ENCODE results near the gene APOF. TPM values are rescaled to one million over a fixed set of nuclear protein-coding genes. Genes with fewer than 3 reads are reported as not detected.
"Not testable (repeated sequence)": the region's sequence is repeated elsewhere in the genome, so short reads cannot be mapped to it uniquely, and the experiment has no call there.

APOF gene
- total RNA-seq, 3 donors from 2014 or later (not counting 1 experiment from before 2014, with no cell fraction given): not detected

- Histone ChIP-seq H3K9me3 (ENCODE audit: control insufficient read depth, insufficient read depth, low read length) (no peaks in the 10 kb centered on the region), H3K36me3 (ENCODE audit: control insufficient read depth, insufficient read depth, low read length) (peaks cover 5% of the 10 kb centered on the region), H3K27me3 (ENCODE audit: control insufficient read depth, insufficient read depth, low read length) (no peaks in the 10 kb centered on the region), H3K4me3 (ENCODE audit: low read length) (no peak overlapping the region), H3K27ac (ENCODE audit: low read length) (peak overlapping the region; percentile 32), H3K4me1 (ENCODE audit: control insufficient read depth, insufficient read depth, low read length) (peaks cover 38% of the 10 kb centered on the region)
- Mint-ChIP-seq H3K4me3 (no peak overlapping the region), H3K27me3 (ENCODE audit: low read depth in 2 of 2) (no peaks in the 10 kb centered on the region), H3K27ac (peak overlapping the region in 1 of 2 donors; percentile 91), H3K36me3 (peaks cover 3% of the 10 kb centered on the region), H3K9me3 (no peaks in the 10 kb centered on the region), H3K4me1 (peaks cover 17 to 30% of the 10 kb centered on the region in 2 donors)
- 93% methylated on average over 8 of the region's 8 CpGs for WGBS (ENCODE audit: insufficient coverage)
- intact Hi-C loops (cut with micrococcal nuclease): no loop called here
- DNase-seq (peak in 1 of 2 donors; percentile 29), ATAC-seq (no peak)
- TF ChIP-seq CTCF (IDR thresholded peaks at IDR 0.05): no peak
Observed at GRCh38 chr12:56337753-56338251, 24.9 kb downstream of the APOF start.

- no peaks in the 10 kb centered on the region for H3K36me3 Mint-ChIP-seq
- H3K4me1 Mint-ChIP-seq: peaks cover 19 to 33% of the 10 kb centered on the region in 2 donors
- no peak overlapping the region for H3K4me3 Mint-ChIP-seq
- Histone ChIP-seq H3K27me3 (ENCODE audit: control insufficient read depth, insufficient read depth, low read length) (no peaks in the 10 kb centered on the region), H3K36me3 (ENCODE audit: control insufficient read depth, insufficient read depth, low read length) (peaks cover 1% of the 10 kb centered on the region), H3K27ac (ENCODE audit: low read length) (no peak overlapping the region), H3K9me3 (ENCODE audit: control insufficient read depth, insufficient read depth, low read length) (no peaks in the 10 kb centered on the region), H3K4me3 (ENCODE audit: low read length) (no peak overlapping the region), H3K4me1 (ENCODE audit: control insufficient read depth, insufficient read depth, low read length) (peaks cover 42% of the 10 kb centered on the region)
- no peak for TF ChIP-seq CTCF (IDR thresholded peaks at IDR 0.05)
- WGBS (ENCODE audit: insufficient coverage): 93% methylated on average over 7 of the region's 9 CpGs
- DNase-seq (peak in 1 of 2 donors; percentile 19), ATAC-seq (no peak)
- no peaks in the 10 kb centered on the region for H3K9me3 Mint-ChIP-seq
- H3K27ac Mint-ChIP-seq: peak overlapping the region; percentile 8 to 11
- intact Hi-C loops (cut with micrococcal nuclease): no loop called here
- H3K27me3 Mint-ChIP-seq (ENCODE audit: low read depth in 2 of 2): no peaks in the 10 kb centered on the region
Observed at GRCh38 chr12:56336361-56337167, 26.1 kb downstream of the APOF start.

GRCh38 chr12:56335527-56335926, 27.1 kb downstream of the APOF start:
- not testable (repeated sequence) for ATAC-seq; H3K36me3 Mint-ChIP-seq; H3K4me3 ChIP-seq (ENCODE audit: low read length); H3K36me3 ChIP-seq (ENCODE audit: control insufficient read depth, insufficient read depth, low read length); H3K27me3 Mint-ChIP-seq (ENCODE audit: low read depth in 2 of 2); H3K9me3 Mint-ChIP-seq; H3K27ac Mint-ChIP-seq; H3K27me3 ChIP-seq (ENCODE audit: control insufficient read depth, insufficient read depth, low read length); H3K4me3 Mint-ChIP-seq; H3K9me3 ChIP-seq (ENCODE audit: control insufficient read depth, insufficient read depth, low read length); H3K27ac ChIP-seq (ENCODE audit: low read length); DNase-seq
- peaks cover 42% of the 10 kb centered on the region for H3K4me1 ChIP-seq (ENCODE audit: control insufficient read depth, insufficient read depth, low read length)
- peaks cover 19 to 38% of the 10 kb centered on the region in 2 donors for H3K4me1 Mint-ChIP-seq
- over 99% methylated on average over 8 of the region's 8 CpGs for WGBS (ENCODE audit: insufficient coverage)
- intact Hi-C loops (cut with micrococcal nuclease): loop anchor here (2.0 kb wide), 1 partner anchor 69 kb away; the partner anchor contains the start of gene COQ10A

GRCh38 chr12:56334490-56334793, 28.2 kb downstream of the APOF start:
- Histone ChIP-seq H3K27ac (ENCODE audit: low read length) (peak overlapping the region; percentile 99), H3K4me3 (ENCODE audit: low read length) (peak overlapping the region; percentile 77), H3K36me3 (ENCODE audit: control insufficient read depth, insufficient read depth, low read length) (no peaks in the 10 kb centered on the region), H3K27me3 (ENCODE audit: control insufficient read depth, insufficient read depth, low read length) (no peaks in the 10 kb centered on the region), H3K9me3 (ENCODE audit: control insufficient read depth, insufficient read depth, low read length) (no peaks in the 10 kb centered on the region), H3K4me1 (ENCODE audit: control insufficient read depth, insufficient read depth, low read length) (peaks cover 37% of the 10 kb centered on the region)
- Mint-ChIP-seq H3K36me3 (no peaks in the 10 kb centered on the region), H3K4me1 (peaks cover 19 to 38% of the 10 kb centered on the region in 2 donors), H3K27ac (peak overlapping the region; percentile 99), H3K9me3 (no peaks in the 10 kb centered on the region), H3K4me3 (peak overlapping the region; percentile 93), H3K27me3 (ENCODE audit: low read depth in 2 of 2) (no peaks in the 10 kb centered on the region)
- no peak for DNase-seq
- 7% methylated on average over 5 of the region's 6 CpGs for WGBS (ENCODE audit: insufficient coverage)
- no peak for TF ChIP-seq CTCF (IDR thresholded peaks at IDR 0.05)
- intact Hi-C loops (cut with micrococcal nuclease): loop anchor here (1.0 to 5.0 kb wide), 4 partner anchors 18 to 133 kb away; partner anchors contain the start of genes COQ10A, SPRYD4 and STAT2
- no peak for ATAC-seq

All from natural killer cell (primary cell).